Kidney glomerular epithelial cell (primary cell): ENCODE results near the gene PI4KA.
A peak's percentile ranks its signal among the peaks of the same experiment; 100 is the strongest.
"Not testable (repeated sequence)": the region's sequence is repeated elsewhere in the genome, so short reads cannot be mapped to it uniquely, and the experiment has no call there.

ENCODE experiments used
- DNase-seq: peaks from one replicate; lab custom pipeline; 2025; lab: John Stamatoyannopoulos, UW

The PI4KA gene

DNA sequence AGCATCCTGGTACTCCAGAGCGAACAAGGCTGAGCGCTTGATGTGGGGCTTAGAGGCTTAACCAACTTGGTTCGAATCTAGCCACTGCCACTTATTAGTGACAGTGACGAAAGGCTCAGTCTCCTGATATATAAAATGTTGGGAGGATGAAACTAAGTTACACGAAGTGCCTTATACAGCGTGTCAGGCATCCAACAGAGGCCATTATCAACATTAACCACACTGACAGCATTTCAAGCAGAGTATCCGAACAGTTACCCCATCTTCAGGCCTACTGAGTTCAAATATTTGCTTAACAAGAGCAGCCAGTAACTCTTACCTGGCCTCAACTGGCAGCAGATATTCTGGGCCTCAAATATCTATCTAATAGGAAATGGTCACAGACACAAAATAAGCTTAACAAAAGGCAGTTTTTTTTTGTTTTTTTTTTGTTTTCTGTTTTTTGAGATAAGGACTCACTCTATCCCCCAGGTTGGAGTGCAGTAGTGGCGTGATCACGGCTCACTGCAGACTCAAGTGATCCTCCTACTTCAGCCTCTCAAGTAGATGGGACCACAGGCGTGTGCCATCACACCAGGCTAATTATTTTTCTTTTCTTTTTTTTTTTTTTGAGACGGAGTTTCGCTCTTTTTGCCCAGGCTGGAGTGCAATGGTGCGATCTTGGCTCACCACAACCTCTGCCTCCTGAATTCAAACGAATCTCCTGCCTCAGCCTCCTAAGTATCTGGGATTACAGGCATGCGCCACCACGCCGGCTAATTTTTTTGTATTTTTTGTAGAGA, 81.8 kb downstream of the PI4KA start:
- DNase-seq: no peak

DNA sequence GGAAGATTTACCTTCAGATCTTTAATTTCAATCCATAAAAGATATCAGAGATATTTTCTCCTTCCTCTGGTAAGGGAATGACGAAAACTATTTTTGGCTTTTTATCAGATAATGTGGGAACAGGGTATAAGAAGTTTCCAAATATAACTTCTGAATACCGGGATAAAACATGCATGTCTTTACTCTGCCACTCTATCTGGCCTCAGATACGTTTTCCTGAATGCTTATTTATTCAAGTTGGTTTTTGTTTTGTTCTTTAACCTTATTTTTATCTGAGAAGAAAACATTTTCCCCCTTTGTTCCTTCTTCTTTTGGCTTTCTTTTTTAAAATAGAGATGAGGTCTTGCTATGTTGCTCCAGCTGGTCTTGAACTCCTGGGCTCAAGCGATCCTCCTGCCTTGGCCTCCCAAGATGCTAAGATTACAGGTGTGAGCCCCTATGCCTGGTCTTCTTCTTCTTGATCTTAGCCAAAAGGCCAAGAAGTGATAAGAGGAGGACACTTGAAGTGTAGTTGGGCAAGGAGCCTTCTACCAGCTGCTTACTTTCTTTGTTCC, 83.2 kb downstream of the PI4KA start:
- DNase-seq: no peak

DNA sequence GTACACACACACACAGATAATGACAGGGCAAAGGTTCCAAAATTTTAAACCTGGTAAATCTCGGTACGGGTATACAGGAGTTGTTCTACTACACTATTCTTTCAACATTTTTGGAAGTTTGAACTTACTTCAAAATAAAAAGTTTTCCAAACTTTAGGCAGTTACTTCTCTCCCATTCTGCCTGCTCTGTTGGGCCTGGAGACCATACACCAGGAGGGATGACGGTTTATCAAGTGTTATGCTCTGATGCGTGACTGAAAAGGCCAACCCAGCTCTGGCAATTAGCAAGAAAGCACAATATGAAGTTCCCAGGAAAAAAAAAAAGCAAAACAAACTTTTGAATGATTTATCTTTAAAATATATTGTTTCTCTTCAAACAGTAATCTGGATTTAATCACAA, 83.7 kb downstream of the PI4KA start:
- no peak for DNase-seq

GRCh38 chr22:20773793-20774212, 84.8 kb downstream of the PI4KA start, which contains the start of gene SERPIND1:
Gene SERPIND1, plus strand, starts transcription at chr22:20774113. Its CDS starts 5,200 bp downstream, at chr22:20779313.
- DNase-seq: no peak

DNA sequence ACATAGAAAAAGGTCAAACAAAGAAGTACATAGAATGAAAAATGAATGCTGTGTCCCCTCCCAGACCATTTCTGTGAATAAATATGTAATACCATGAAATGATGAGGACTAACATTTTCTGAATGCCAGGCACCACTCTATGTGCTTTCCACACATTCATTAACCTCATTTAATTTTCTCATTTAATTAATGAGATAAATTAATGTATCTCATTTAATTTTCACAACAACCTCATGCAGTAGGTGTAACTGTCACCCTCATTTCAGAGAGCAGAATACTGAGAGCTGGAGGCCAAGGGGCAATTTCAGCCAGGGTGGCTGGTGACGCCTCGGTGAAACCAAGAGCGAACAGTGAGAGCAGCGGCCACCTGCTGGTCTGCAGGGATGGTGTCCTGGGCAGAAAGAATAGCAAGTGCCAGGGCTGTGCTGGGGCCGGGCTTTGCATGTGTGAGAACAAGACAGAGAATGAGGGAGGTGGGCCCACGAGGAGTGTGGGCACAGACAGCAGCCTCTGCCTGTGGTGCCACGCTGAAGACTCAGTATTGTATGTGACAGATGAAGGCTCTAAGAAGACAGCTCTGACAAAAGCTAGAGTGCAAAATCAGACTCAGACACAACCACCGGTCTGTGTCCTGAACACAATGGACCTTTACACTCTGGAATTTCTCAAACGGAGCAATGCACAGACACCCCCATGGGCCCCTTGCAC, 86.5 kb downstream of the PI4KA start:
- DNase-seq: no peak

DNA sequence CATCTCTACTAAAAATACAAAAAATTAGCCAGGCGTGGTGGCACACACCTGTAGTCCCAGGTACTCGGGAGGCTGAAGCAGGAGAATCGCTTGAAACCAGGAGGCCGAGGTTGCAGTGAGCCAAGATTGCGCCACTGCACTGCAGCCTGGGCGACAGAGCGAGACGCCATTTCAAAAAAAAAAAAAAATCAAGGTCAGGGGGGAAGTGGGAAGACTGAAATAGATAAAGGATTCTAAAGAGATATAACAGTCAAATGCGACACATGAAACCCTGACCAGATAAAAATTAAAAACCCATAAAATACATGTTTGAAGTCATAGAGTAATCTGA, 89.2 kb downstream of the PI4KA start:
- not testable (repeated sequence) for DNase-seq

- DNase-seq: no peak
Measured at GRCh38 chr22:20766530-20766929, 92.1 kb downstream of the PI4KA start.

GRCh38 chr22:20765938-20766337, 92.7 kb downstream of the PI4KA start:
- DNase-seq: no peak

DNA sequence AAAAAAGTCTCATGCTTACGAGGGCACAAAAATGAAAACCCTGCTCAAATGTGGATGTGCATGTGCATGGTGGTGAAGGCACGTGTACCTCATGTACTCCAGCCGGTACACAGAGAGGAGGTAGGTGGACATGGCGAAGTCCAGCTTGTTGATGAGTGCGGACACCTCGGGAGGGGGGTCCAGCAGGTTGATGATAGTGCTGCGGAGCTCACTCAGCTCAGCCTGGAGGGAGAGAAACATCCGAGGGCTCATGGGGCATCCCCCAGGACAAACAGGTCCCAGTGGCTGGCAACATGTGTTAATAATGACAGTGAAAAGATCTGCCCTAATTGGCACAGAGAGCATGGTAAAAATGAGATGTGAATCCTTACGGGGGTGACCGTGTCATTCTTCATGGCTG, 93.9 kb downstream of the PI4KA start:
- DNase-seq: no peak

- no peak for DNase-seq
Measured at GRCh38 chr22:20764471-20764720, 94.2 kb downstream of the PI4KA start.

DNA sequence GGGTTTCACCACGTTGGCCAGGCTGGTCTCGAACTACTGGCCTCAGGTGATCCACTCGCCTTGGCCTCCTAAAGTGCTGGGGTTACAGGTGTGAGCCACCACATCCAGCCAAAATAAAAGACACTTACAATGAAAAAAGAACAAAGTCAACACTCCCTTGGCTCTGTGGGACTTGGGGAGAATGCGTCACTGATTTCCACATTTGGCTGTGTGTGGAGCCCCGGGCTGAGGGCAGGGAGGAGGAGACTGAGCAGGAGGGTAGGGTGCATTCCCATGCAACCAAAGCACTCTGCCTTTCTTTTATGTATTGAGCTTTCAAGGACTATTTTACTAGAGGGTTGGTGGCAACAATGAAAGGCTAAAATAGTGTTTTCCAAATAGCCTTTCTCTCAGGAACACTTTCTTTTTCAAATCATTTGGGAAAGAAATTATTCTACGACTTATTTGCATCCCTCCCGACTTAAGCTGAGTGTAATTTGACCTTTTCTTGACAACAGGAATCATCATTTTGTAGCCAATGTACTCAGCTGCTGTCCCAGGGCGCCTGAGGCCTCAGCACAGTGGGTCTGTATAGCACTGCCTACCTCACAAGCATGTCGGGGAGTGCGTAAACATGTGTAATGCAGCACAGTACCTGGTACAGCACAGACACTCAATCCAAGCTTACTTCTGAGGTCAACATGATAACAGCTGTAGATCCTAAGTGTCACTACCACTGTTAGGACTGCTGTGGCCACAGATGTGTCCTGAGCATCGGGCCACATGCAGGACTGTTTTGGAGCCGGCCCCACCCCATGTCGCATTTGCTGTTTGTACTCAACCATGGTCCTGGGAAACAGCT, 94.8 kb downstream of the PI4KA start:
- no peak for DNase-seq

DNA sequence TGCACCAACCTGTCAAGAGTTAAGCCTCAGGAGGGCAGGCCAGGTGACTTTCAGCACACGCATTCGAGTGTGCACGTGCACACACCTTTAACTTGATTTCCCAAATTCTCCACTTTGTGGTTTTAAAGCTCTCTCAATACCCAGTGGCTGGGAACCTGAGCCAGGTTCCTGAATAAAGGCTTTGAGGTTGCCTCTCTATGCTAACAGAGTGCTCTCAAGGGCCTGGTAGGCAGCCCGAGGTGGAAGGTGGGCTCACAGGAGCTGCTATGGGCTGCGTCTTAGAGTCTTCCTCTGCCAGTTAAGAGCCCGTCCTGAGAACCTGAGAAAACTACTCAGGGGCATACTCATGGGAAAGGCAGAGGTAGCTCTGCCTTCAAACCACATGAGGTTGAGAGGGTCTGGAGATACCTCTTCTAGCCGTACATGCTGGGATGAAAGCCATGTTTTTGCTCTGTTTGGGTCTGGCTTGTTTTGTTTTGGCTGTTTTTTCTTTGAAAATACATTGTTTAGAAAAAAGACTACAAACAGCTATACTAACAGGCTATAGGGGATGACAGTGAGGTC, 96.3 kb downstream of the PI4KA start:
- DNase-seq: no peak

- DNase-seq: no peak
Measured at GRCh38 chr22:20761536-20761935, 97.1 kb downstream of the PI4KA start.

- no peak for DNase-seq
Measured at GRCh38 chr22:20760084-20760483, 98.5 kb downstream of the PI4KA start.

- DNase-seq: no peak
Measured at GRCh38 chr22:20758688-20759087, 99.9 kb downstream of the PI4KA start.

GRCh38 chr22:20756846-20757245, 101.8 kb downstream of the PI4KA start:
- no peak for DNase-seq

DNA sequence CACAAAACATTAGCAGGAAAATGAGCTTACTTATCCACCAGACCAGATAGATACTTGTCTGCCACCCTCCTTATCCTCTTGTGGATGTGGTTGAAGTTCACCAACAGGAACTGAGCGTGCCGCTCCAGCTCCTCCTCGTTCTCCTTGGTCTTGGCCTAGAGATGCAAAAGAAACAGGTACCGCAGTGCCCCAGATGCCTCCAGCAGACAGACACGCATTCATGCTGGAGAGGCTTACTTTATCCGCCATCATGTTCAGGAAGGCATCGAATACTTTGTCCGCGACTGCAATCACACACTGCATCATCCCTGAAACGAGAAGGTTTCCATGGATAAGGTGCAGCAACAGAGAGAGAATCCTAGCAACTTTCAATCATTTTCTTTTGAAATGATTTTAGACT, 105.7 kb downstream of the PI4KA start:
- no peak for DNase-seq

- DNase-seq: no peak
Measured at GRCh38 chr22:20752104-20752741, 106.4 kb downstream of the PI4KA start.

DNA sequence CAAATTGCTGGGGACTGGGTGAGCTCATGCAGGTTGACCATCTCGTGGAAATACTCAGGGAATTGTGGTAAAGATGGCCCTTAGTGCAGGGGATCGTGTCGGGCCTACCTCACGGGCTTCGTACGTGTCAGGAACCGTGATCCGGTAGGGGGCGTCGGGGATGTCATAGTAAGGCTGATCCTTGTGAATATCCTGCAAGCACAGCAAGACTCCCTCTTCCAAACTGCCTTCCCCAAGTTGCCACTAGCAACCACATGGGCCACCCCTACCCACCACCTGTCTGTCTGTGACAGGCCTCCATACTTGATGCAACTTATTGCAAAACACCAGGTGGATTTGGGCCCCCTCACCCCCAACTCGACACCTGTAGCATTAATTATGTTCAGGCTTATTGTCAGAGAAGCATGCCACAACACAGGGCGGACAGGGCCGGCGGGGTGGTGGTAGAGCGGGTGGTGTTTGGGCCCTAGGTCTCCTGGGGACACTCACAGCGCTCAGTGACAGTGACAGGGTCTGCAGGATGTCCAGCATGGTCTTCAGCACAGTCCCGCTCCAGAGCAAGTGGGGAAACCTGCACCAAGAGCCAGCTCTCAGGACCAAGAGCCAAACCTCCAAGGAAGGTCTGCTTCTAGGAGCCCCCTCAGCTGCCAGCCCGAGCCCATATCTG, 107.3 kb downstream of the PI4KA start:
- DNase-seq: no peak

- peak; percentile 66 for DNase-seq
Measured at GRCh38 chr22:20750461-20751184, 108.0 kb downstream of the PI4KA start.

DNA sequence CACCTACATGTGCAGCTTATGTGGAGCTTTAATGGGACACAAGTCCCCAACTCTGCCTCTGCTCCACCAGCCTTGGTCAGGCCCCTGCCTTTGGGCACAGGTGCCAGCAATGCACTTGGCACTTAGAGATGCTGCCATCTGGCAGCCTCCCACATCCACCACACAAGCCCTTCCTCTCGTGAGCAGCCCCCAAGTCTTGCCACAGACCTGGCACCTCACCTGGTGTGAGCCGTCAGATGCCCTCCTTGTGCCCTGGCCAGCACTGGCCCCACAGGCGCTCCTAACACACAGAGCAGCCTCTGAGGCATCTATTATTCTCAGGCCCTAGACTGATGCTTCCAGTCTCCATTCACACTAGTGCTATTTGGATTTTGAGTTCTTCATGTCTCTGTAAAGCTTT, 109.2 kb downstream of the PI4KA start:
- DNase-seq: no peak
